ENCODE measurements around the gene DPP9. TPM values are rescaled to one million over a fixed set of nuclear protein-coding genes. Genes with fewer than 3 reads are reported as not detected.

Gene DPP9
- total and polyA plus RNA-seq, 2 of the 8 experiments (the other 6 are each of a cell fraction or from before 2014, with no cell fraction given) = 11.6 to 40.7 TPM

DNA sequence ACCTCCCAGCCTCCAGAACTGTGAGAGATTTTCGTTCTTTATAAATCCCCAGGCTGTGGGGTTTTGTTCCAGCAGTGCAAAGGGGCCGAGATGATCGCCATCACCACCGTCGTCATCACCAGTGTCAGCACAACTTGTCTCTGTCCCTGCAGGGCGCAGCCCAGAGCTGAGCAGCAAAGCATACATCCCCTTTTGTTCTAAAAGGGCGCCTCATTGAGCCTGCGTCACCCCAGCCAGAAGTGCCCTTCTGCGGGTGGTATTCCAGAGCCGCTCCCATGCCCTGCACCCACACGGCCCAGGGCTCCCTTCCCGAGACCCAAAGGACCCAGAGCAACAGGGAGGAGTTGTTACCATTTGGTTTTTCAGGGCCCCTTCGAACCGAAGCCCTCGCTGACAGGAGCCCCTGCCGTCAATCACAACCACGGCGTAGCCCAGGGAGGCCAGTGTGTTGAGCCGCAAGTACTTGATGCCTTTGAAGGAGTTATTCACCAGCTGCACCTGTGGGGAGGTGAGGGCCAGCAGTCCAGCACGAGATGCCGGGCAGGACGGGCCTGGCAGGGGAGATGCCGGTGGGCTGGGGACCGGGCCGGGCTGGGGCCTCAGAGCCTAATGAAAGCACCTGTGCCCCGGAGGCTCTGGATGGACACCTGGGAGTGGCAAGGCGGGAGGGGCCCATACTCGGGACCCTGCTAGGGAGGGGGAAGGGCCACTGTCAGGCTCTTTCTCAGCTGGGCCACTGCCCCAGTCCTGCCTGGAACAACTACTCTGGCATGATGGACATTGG, 39.1 kb downstream of the DPP9 start:
- Histone ChIP-seq H2AK5ac (ENCODE audit: low read depth, low read length) (no peak overlapping the region), H3K4ac (replicated peaks; ENCODE audit: insufficient read length, low read depth, low read length) (no peak overlapping the region), H2BK12ac (ENCODE audit: low read depth, low read length) (no peak overlapping the region), H3K4me3 (ENCODE audit: extremely low read depth in 1 of 4, insufficient read depth in 2 of 4, low read depth in 3 of 4, low read length in 4 of 4) (no peak overlapping the region), H3K23ac (ENCODE audit: insufficient read length) (no peak overlapping the region), H3K14ac (ENCODE audit: insufficient read length) (no peak overlapping the region), H4K91ac (replicated peaks; ENCODE audit: insufficient read length, low read length) (no peak overlapping the region), H3K79me1 (ENCODE audit: low read depth, low read length) (no peaks in the 10 kb centered on the region), H3K4me2 (ENCODE audit: insufficient read depth in 1 of 2, low read depth in 2 of 2, low read length in 2 of 2) (no peak overlapping the region), H3K79me2 (ENCODE audit: control insufficient read depth in 1 of 2, insufficient read depth in 2 of 2, low read length in 2 of 2) (no peaks in the 10 kb centered on the region), H2BK15ac (ENCODE audit: low read length) (no peak overlapping the region), H4K20me1 (replicated peaks in 1 of 2; ENCODE audit: control insufficient read depth in 1 of 2, insufficient read depth in 2 of 2, low read length in 2 of 2) (peaks cover 2 to 5% of the 10 kb centered on the region in 2 experiments), H3K27me3 (replicated peaks in 1 of 4; ENCODE audit: control insufficient read depth in 3 of 4, extremely low read depth in 1 of 4, insufficient read depth in 3 of 4, low read length in 3 of 4) (no peaks in the 10 kb centered on the region), H2BK5ac (ENCODE audit: low read depth, low read length) (no peak overlapping the region), H3K23me2 (ENCODE audit: low read depth, low read length) (no peaks in the 10 kb centered on the region), H2AFZ (ENCODE audit: low read length) (no peak overlapping the region), H4K5ac (ENCODE audit: insufficient read length, low read depth, low read length) (no peak overlapping the region), H2BK20ac (ENCODE audit: low read length) (no peak overlapping the region), H3K18ac (ENCODE audit: extremely low read depth, low read length) (no peak overlapping the region), H3K27ac (ENCODE audit: low read depth, low read length) (no peak overlapping the region), H4K8ac (ENCODE audit: extremely low read depth, insufficient read depth, low read length) (no peak overlapping the region), H3K9me3 (ENCODE audit: insufficient read depth in 2 of 2, low read depth in 1 of 2, low read length in 1 of 2) (no peaks in the 10 kb centered on the region), H2BK120ac (replicated peaks; ENCODE audit: low read depth, low read length) (no peak overlapping the region), H3K36me3 (ENCODE audit: control insufficient read depth in 2 of 4, insufficient read depth in 4 of 4, low read length in 3 of 4) (peaks cover 0 to 24% (median 8%) of the 10 kb centered on the region in 4 experiments; a peak in 4 of 8 replicates), H3K4me1 (replicated peaks in 1 of 4; ENCODE audit: control insufficient read depth in 3 of 4, insufficient read depth in 4 of 4, low read length in 3 of 4) (no peaks in the 10 kb centered on the region; a peak in 1 of 7 replicates), H3K9ac (replicated peaks in 1 of 4; ENCODE audit: extremely low read depth in 1 of 4, low read depth in 3 of 4, low read length in 3 of 4) (no peak overlapping the region), H3K56ac (replicated peaks; ENCODE audit: insufficient read length, low read depth, low read length) (no peak overlapping the region)
- ChIA-PET POLR2A (ENCODE audit: partially characterized antibody) (interaction anchor here (1.1 kb wide), 1 partner anchor 11 kb away, joined by 3 read pairs; no protein-coding TSS in a partner anchor), CTCF (ENCODE audit: partially characterized antibody) (no interaction called here)
- FAIRE-seq (no peak), DNase-seq (ENCODE audit: low read depth in 1 of 2, low spot score in 2 of 2) (no peak)
- TF ChIP-seq CBX5 (IDR thresholded peaks at IDR 0.05; ENCODE audit: low read depth, low read length) = no peak
- TF ChIP-seq EGR1 (IDR thresholded peaks at IDR 0.05; ENCODE audit: borderline replicate concordance, low read depth, low read length) = no peak
- TF ChIP-seq, protein P1, sequence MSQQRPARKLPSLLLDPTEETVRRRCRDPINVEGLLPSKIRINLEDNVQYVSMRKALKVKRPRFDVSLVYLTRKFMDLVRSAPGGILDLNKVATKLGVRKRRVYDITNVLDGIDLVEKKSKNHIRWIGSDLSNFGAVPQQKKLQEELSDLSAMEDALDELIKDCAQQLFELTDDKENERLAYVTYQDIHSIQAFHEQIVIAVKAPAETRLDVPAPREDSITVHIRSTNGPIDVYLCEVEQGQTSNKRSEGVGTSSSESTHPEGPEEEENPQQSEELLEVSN (IDR thresholded peaks at IDR 0.05) = no peak
- 96% methylated on average over 28 of the region's 28 CpGs; no CpG with 5 or more reads in 1 of the 2 experiments for WGBS, 2 experiments (ENCODE audit: extremely low coverage in 1 of 2, insufficient coverage in 1 of 2, insufficient read length in 1 of 2, insufficient replicate concordance in 2 of 2, low coverage in 1 of 2, low lambda C conversion rate in 2 of 2, missing lambda C conversion rate in 1 of 2)
